SK-N-SH (cell line): Measurements from ENCODE around the gene DAGLA.

Source experiments
- CHD2 ChIP-seq: fragments of 150-350 bp; IDR thresholded peaks from 2 replicates; pipeline ENCODE4 v1.6.1; 2018; ENCODE audit warnings: low read length; ENCODE audit not compliant: partially characterized antibody
- CTCF ChIP-seq: fragments of 200-600 bp; sonication (generic); IDR thresholded peaks from 2 replicates; pipeline ENCODE4 v1.6.1; 2017; ENCODE audit warnings: antibody characterized with exemption, mild to moderate bottlenecking, moderate library complexity
- GATA2 ChIP-seq: sonication (generic); formaldehyde crosslinking; IDR thresholded peaks from 2 replicates; pipeline ENCODE4 v1.5.0; 2020; ENCODE audit warnings: mild to moderate bottlenecking, missing genetic modification reagents
- RCOR1 ChIP-seq: fragments of 150-350 bp; IDR thresholded peaks from 2 replicates; pipeline ENCODE4 v1.6.1; 2017; ENCODE audit warnings: antibody characterized with exemption, low read length
- SIN3A ChIP-seq: IDR thresholded peaks from 2 replicates; pipeline ENCODE4 v1.6.1; 2012; ENCODE audit warnings: low read depth, mild to moderate bottlenecking, low read length, moderate library complexity, borderline replicate concordance
- YY1 ChIP-seq: IDR thresholded peaks from 2 replicates; pipeline ENCODE4 v1.4.0; 2012; ENCODE audit warnings: low read depth, mild to moderate bottlenecking

DNA sequence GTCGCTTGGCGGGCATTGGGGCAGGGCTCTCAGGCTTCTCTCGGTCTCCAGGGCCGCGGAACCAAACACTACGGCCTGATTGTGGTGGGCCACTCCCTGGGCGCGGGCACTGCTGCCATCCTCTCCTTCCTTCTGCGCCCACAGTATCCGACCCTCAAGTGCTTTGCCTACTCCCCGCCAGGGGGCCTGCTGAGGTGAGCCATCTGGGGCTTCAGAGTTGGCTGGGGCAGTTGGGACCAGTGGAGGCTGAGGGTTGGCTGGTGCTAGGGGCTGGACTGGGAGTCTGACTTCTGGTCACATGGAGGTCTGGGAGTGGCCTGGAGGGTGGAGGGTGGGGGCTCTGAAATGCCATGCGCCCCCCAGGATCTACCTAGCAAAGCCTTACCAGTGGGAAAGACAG is 56.9 kb downstream of the DAGLA start:
- TF ChIP-seq SIN3A (no peak), YY1 (no peak), RCOR1 (no peak), CTCF (no peak), GATA2 (no peak), CHD2 (no peak)
